SK-N-SH (cell line): ENCODE measurements around the gene PLCB1. TPM values are rescaled to one million over a fixed set of nuclear protein-coding genes. Genes with fewer than 3 reads are reported as not detected.

Experiments used
- CTCF ChIA-PET: fragments of 300-600, 350-600 bp; formaldehyde crosslinking; extraction: SDS; loops from one replicate; lab custom pipeline; 2021; lab: Yijun Ruan, JAX
- POLR2A ChIA-PET: fragments of 350-600 bp; sonication (Branson Sonifier 250); formaldehyde crosslinking; extraction: SDS; loops from one replicate; lab custom pipeline; 2020; ENCODE audit warnings: antibody characterized with exemption, inconsistent platforms; lab: Yijun Ruan, JAX
- DNase-seq: peaks from one replicate; pipeline ENCODE4 v3.0.0; 2012
- H2AFZ ChIP-seq: fragments of 200-600 bp; sonication (generic); 2 replicates; pipeline ENCODE4 v1.8.1; 2016; ENCODE audit warnings: antibody characterized with exemption, mild to moderate bottlenecking, low read depth
- H3F3A ChIP-seq: fragments of 200-600 bp; sonication (generic); replicated peaks from 2 replicates; pipeline ENCODE3; 2016; ENCODE audit warnings: antibody characterized with exemption, mild to moderate bottlenecking; ENCODE audit not compliant: insufficient read depth
- H3K27ac ChIP-seq, 2 experiments: fragments of 200-500 bp in 1 of 2; fragments of 200-600 bp in 1 of 2; sonication (Bioruptor generic) in 1 of 2; sonication (generic), shearing (Covaris generic) in 1 of 2; 2 replicates each; pipeline versions ENCODE4 v1.5.1 to v1.6.1; 2014 to 2016; ENCODE audit warnings: low read depth in 2 of 2, inconsistent platforms in 1 of 2, low read length in 1 of 2, mild to moderate bottlenecking in 1 of 2, mixed read lengths in 1 of 2
- H3K27me3 ChIP-seq: fragments of 200-600 bp; sonication (generic), shearing (Covaris generic); 2 replicates; pipeline ENCODE4 v1.6.1; 2016; ENCODE audit warnings: mixed run types; ENCODE audit not compliant: insufficient read depth
- H3K36me3 ChIP-seq, 2 experiments: fragments of 200-500 bp in 1 of 2; fragments of 200-600 bp in 1 of 2; sonication (Bioruptor generic) in 1 of 2; sonication (generic) in 1 of 2; replicated peaks in 1 of 2; 2 replicates each; pipeline versions ENCODE3 to v1.5.1; 2014 to 2016; ENCODE audit warnings: low read length in 1 of 2, mild to moderate bottlenecking in 1 of 2; ENCODE audit not compliant: insufficient read depth in 2 of 2, control insufficient read depth in 1 of 2
- H3K4me1 ChIP-seq, 2 experiments: fragments of 200-500 bp in 1 of 2; fragments of 200-600 bp in 1 of 2; sonication (Bioruptor generic) in 1 of 2; sonication (generic), shearing (Covaris generic) in 1 of 2; 2 replicates each; pipeline versions ENCODE4 v1.5.1 to v1.6.1; 2014 to 2016; ENCODE audit warnings: low read depth in 1 of 2, low read length in 1 of 2, mixed run types in 1 of 2; ENCODE audit not compliant: insufficient read depth in 2 of 2, control insufficient read depth in 1 of 2
- H3K4me2 ChIP-seq: fragments of 200-600 bp; sonication (generic), shearing (Covaris generic); 2 replicates; pipeline ENCODE4 v1.6.1; 2017; ENCODE audit warnings: mixed run types
- H3K4me3 ChIP-seq, 2 experiments: fragments of 200-500 bp in 1 of 2; fragments of 200-600 bp in 1 of 2; sonication (Bioruptor generic) in 1 of 2; sonication (generic), shearing (Covaris generic) in 1 of 2; 2 replicates each; pipeline versions ENCODE4 v1.5.1 to v1.8.1; 2014 to 2016; ENCODE audit warnings: low read depth in 2 of 2, inconsistent platforms in 1 of 2, low read length in 1 of 2, mild to moderate bottlenecking in 1 of 2, mixed read lengths in 1 of 2, moderate library complexity in 1 of 2
- H3K79me2 ChIP-seq: fragments of 200-600 bp; sonication (generic); 2 replicates; pipeline ENCODE4 v1.8.1; 2017; ENCODE audit warnings: mild to moderate bottlenecking; ENCODE audit not compliant: insufficient read depth
- H3K9ac ChIP-seq: fragments of 200-600 bp; sonication (generic); 2 replicates; pipeline ENCODE4 v1.6.1; 2017; ENCODE audit warnings: mixed run types
- H3K9me2 ChIP-seq: fragments of 200-600 bp; sonication (generic); 2 replicates; pipeline ENCODE4 v1.6.1; 2017; ENCODE audit warnings: mixed run types
- H3K9me3 ChIP-seq: fragments of 200-600 bp; sonication (generic); 2 replicates; pipeline ENCODE4 v1.6.1; 2017; ENCODE audit warnings: mixed run types, mild to moderate bottlenecking, moderate library complexity
- H4K20me1 ChIP-seq: fragments of 200-600 bp; sonication (generic); 2 replicates; pipeline ENCODE4 v1.6.1; 2017; ENCODE audit warnings: mild to moderate bottlenecking, mixed run types; ENCODE audit not compliant: insufficient read depth
- CHD2 ChIP-seq: fragments of 150-350 bp; IDR thresholded peaks from 2 replicates; pipeline ENCODE4 v1.6.1; 2018; ENCODE audit warnings: low read length; ENCODE audit not compliant: partially characterized antibody
- CTCF ChIP-seq: fragments of 200-600 bp; sonication (generic); IDR thresholded peaks from 2 replicates; pipeline ENCODE4 v1.6.1; 2017; ENCODE audit warnings: antibody characterized with exemption, mild to moderate bottlenecking, moderate library complexity
- ELF1 ChIP-seq: IDR thresholded peaks from 2 replicates; pipeline ENCODE4 v1.4.0; 2012
- FOSL2 ChIP-seq: IDR thresholded peaks from 2 replicates; pipeline ENCODE4 v1.4.0; 2012; ENCODE audit warnings: low read depth, mild to moderate bottlenecking, moderate library complexity, borderline replicate concordance
- FOXJ3 ChIP-seq: sonication (generic); formaldehyde crosslinking; IDR thresholded peaks from 2 replicates; pipeline ENCODE4 v1.5.1; 2020; ENCODE audit warnings: mild to moderate bottlenecking, missing genetic modification reagents
- GABPA ChIP-seq: IDR thresholded peaks from 2 replicates; pipeline ENCODE4 v1.4.0; 2012; ENCODE audit warnings: low read depth, mild to moderate bottlenecking
- IRF3 ChIP-seq: fragments of 150-350 bp; IDR thresholded peaks from 2 replicates; pipeline ENCODE4 v1.6.1; 2016; ENCODE audit warnings: mild to moderate bottlenecking, low read depth, low read length
- MEF2A ChIP-seq: IDR thresholded peaks from 2 replicates; pipeline ENCODE4 v1.4.0; 2012; ENCODE audit warnings: low read depth, borderline replicate concordance
- RCOR1 ChIP-seq: fragments of 150-350 bp; IDR thresholded peaks from 2 replicates; pipeline ENCODE4 v1.6.1; 2017; ENCODE audit warnings: antibody characterized with exemption, low read length
- SIN3A ChIP-seq: IDR thresholded peaks from 2 replicates; pipeline ENCODE4 v1.6.1; 2012; ENCODE audit warnings: low read depth, mild to moderate bottlenecking, low read length, moderate library complexity, borderline replicate concordance
- TCF12 ChIP-seq: IDR thresholded peaks from 2 replicates; pipeline ENCODE4 v1.4.0; 2012
- USF2 ChIP-seq: fragments of 150-350 bp; IDR thresholded peaks from 2 replicates; pipeline ENCODE4 v1.6.1; 2017; ENCODE audit warnings: antibody characterized with exemption, low read length, low read depth, borderline replicate concordance
- YY1 ChIP-seq: IDR thresholded peaks from 2 replicates; pipeline ENCODE4 v1.4.0; 2012; ENCODE audit warnings: low read depth, mild to moderate bottlenecking
- WGBS: methylation state at CpG from one replicate; pipeline ENCODE4 v1.1.6; 2017; ENCODE audit warnings: low lambda C conversion rate; 5-methylcytosine and 5-hydroxymethylcytosine counted together
- polyA plus RNA-seq, 3 experiments: library from polyadenylated mRNA; depleted of rRNA; stranded (reverse); fragments of >200 nt; gene quantifications; 2 replicates each; pipeline ENCODE4 v1.2.3, GENCODE V29; 2012

The PLCB1 gene
- polyA plus RNA-seq, 1 of the 3 experiments (the other 2 are of a cell fraction), result 10.5 TPM

GRCh38 chr20:8675896-8676295 is 543.8 kb downstream of the PLCB1 start:
- 91% methylated on average over 10 of the region's 10 CpGs for WGBS
- Histone ChIP-seq H3K27ac (no peak overlapping the region), H3K4me2 (no peak overlapping the region), H3K9me3 (no peaks in the 10 kb centered on the region), H3K36me3 (peaks cover 6 to 9% of the 10 kb centered on the region in 2 experiments), H3K27me3 (no peaks in the 10 kb centered on the region), H3K4me3 (no peak overlapping the region), H3F3A (peaks cover 9% of the 10 kb centered on the region), H3K9me2 (no peaks in the 10 kb centered on the region), H3K9ac (no peak overlapping the region), H3K4me1 (peaks cover 0 to 8% of the 10 kb centered on the region in 2 experiments; a peak in 2 of 4 replicates), H3K79me2 (no peaks in the 10 kb centered on the region), H4K20me1 (no peaks in the 10 kb centered on the region), H2AFZ (no peak overlapping the region)
- DNase-seq, result no peak
- TF ChIP-seq USF2, result no peak
- no peak for TF ChIP-seq IRF3
- TF ChIP-seq CTCF, result no peak
- TF ChIP-seq FOXJ3, result no peak
- no peak for TF ChIP-seq RCOR1
- TF ChIP-seq GABPA, result no peak
- TF ChIP-seq ELF1, result no peak
- no peak for TF ChIP-seq SIN3A
- no peak for TF ChIP-seq CHD2
- CTCF ChIA-PET, result interaction anchor here (1.2 kb wide), 1 partner anchor 45 kb away, joined by 3 read pairs; no protein-coding TSS in a partner anchor
- POLR2A ChIA-PET, result no interaction called here

GRCh38 chr20:8678098-8678776 is 546.2 kb downstream of the PLCB1 start:
- DNase-seq, result no peak

More at GRCh38 chr20:8678098-8678776, 546.2 kb downstream of the PLCB1 start:
- Histone ChIP-seq H2AFZ (no peak overlapping the region), H3K4me1 (no peaks in the 10 kb centered on the region), H3K36me3 (peaks cover 6 to 9% of the 10 kb centered on the region in 2 experiments), H3K4me3 (no peak overlapping the region), H3F3A (peaks cover 9% of the 10 kb centered on the region), H4K20me1 (no peaks in the 10 kb centered on the region), H3K9me3 (no peaks in the 10 kb centered on the region), H3K79me2 (no peaks in the 10 kb centered on the region), H3K9me2 (no peaks in the 10 kb centered on the region), H3K9ac (no peak overlapping the region), H3K27ac (peak overlapping the region in 1 of 2 experiments; percentile 28; a peak in 2 of 4 replicates), H3K4me2 (no peak overlapping the region), H3K27me3 (no peaks in the 10 kb centered on the region)
- TF ChIP-seq FOSL2 (peak; percentile 18; the same call in 1 of the 2 replicates), YY1 (no peak), CHD2 (no peak), TCF12 (peak; percentile 16; the same call in 1 of the 2 replicates), MEF2A (0 out of 2 replicates have a peak, but pooled peaks have one; percentile 29)
- CTCF ChIA-PET, result interaction anchor here (0.7 to 1.7 kb wide), 3 partner anchors 9 to 43 kb away, joined by 3 to 6 read pairs (median 3); no protein-coding TSS in a partner anchor
- 53% methylated on average over 5 of the region's 5 CpGs for WGBS
- POLR2A ChIA-PET, result no interaction called here
